HEK293 (cell line): ENCODE results near the gene CKMT2.

Source experiments
- TCF7L2 ChIP-seq: IDR thresholded peaks from 2 replicates; pipeline ENCODE4 v1.6.1; 2011; ENCODE audit warnings: low read depth, mild to moderate bottlenecking, inconsistent platforms, low read length, moderate library complexity, borderline replicate concordance
- TRIM28 ChIP-seq: IDR thresholded peaks from 2 replicates; pipeline ENCODE4 v1.6.1; 2011; ENCODE audit warnings: low read length, control low read depth, borderline replicate concordance
- ZBTB21 ChIP-seq: fragments of 450-650 bp; formaldehyde crosslinking; IDR thresholded peaks from 2 replicates; pipeline ENCODE4 v1.5.1; 2017; ENCODE audit warnings: missing biosample characterization, missing genetic modification characterization
- ZEB2 ChIP-seq: fragments of 450-650 bp; formaldehyde crosslinking; IDR thresholded peaks from 2 replicates; pipeline ENCODE4 v1.5.1; 2016; ENCODE audit warnings: missing biosample characterization, missing genetic modification characterization
- ZNF140 ChIP-seq: fragments of 450-650 bp; formaldehyde crosslinking; IDR thresholded peaks from 2 replicates; pipeline ENCODE4 v1.5.1; 2016; ENCODE audit warnings: missing biosample characterization, missing genetic modification characterization
- ZNF169 ChIP-seq: fragments of 450-650 bp; formaldehyde crosslinking; IDR thresholded peaks from 2 replicates; pipeline ENCODE4 v1.5.1; 2016; ENCODE audit warnings: missing biosample characterization, missing genetic modification characterization
- ZNF292 ChIP-seq: fragments of 450-650 bp; formaldehyde crosslinking; IDR thresholded peaks from 2 replicates; pipeline ENCODE4 v1.5.1; 2016; ENCODE audit warnings: low read depth, missing biosample characterization, missing genetic modification characterization, borderline replicate concordance
- TF ChIP-seq, protein P1 (sequence below): fragments of 450-650 bp; formaldehyde crosslinking; IDR thresholded peaks from 2 replicates; pipeline ENCODE4 v1.5.1; 2016; ENCODE audit warnings: missing biosample characterization, missing genetic modification characterization
- TF ChIP-seq, protein P2 (sequence below): fragments of 450-650 bp; formaldehyde crosslinking; conservative IDR thresholded peaks from 2 replicates; pipeline ENCODE4 v1.5.1; 2016; ENCODE audit warnings: low read depth, missing biosample characterization, missing genetic modification characterization
- TF ChIP-seq, protein P3 (sequence below): fragments of 450-650 bp; formaldehyde crosslinking; IDR thresholded peaks from 2 replicates; pipeline ENCODE4 v1.5.1; 2016; ENCODE audit warnings: missing biosample characterization, missing genetic modification characterization

DNA sequence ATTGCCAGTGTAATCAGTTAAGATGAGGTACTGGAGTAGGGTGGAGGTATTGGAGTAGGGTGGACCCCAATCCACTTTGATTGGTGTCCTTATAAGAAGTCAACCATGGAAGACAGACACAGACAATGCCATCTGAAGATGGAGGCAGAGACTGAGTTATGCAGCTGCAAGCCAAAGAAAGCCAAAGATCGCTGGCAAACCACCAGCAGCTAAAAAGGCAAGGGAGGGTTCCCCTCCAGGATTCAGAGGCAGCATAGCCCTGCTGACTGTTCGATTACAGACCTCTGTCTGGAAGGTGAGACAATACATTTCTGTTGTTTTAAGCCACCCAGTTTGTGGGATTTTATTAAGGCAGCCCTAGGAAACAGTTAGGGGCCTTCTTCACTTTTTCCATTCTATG, 30.5 kb upstream of the CKMT2 start:
- TF ChIP-seq, protein P1, sequence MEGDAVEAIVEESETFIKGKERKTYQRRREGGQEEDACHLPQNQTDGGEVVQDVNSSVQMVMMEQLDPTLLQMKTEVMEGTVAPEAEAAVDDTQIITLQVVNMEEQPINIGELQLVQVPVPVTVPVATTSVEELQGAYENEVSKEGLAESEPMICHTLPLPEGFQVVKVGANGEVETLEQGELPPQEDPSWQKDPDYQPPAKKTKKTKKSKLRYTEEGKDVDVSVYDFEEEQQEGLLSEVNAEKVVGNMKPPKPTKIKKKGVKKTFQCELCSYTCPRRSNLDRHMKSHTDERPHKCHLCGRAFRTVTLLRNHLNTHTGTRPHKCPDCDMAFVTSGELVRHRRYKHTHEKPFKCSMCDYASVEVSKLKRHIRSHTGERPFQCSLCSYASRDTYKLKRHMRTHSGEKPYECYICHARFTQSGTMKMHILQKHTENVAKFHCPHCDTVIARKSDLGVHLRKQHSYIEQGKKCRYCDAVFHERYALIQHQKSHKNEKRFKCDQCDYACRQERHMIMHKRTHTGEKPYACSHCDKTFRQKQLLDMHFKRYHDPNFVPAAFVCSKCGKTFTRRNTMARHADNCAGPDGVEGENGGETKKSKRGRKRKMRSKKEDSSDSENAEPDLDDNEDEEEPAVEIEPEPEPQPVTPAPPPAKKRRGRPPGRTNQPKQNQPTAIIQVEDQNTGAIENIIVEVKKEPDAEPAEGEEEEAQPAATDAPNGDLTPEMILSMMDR: no peak
- no peak for TF ChIP-seq TCF7L2
- no peak for TF ChIP-seq ZBTB21 (tag by site-specific recombination)
- TF ChIP-seq, protein P2, sequence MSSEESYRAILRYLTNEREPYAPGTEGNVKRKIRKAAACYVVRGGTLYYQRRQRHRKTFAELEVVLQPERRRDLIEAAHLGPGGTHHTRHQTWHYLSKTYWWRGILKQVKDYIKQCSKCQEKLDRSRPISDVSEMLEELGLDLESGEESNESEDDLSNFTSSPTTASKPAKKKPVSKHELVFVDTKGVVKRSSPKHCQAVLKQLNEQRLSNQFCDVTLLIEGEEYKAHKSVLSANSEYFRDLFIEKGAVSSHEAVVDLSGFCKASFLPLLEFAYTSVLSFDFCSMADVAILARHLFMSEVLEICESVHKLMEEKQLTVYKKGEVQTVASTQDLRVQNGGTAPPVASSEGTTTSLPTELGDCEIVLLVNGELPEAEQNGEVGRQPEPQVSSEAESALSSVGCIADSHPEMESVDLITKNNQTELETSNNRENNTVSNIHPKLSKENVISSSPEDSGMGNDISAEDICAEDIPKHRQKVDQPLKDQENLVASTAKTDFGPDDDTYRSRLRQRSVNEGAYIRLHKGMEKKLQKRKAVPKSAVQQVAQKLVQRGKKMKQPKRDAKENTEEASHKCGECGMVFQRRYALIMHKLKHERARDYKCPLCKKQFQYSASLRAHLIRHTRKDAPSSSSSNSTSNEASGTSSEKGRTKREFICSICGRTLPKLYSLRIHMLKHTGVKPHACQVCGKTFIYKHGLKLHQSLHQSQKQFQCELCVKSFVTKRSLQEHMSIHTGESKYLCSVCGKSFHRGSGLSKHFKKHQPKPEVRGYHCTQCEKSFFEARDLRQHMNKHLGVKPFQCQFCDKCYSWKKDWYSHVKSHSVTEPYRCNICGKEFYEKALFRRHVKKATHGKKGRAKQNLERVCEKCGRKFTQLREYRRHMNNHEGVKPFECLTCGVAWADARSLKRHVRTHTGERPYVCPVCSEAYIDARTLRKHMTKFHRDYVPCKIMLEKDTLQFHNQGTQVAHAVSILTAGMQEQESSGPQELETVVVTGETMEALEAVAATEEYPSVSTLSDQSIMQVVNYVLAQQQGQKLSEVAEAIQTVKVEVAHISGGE: no peak
- TF ChIP-seq TRIM28: no peak
- no peak for TF ChIP-seq ZNF169 (tag by site-specific recombination)
- TF ChIP-seq ZNF292 (tag by site-specific recombination): no peak
- no peak for TF ChIP-seq ZEB2 (tag by site-specific recombination)
- no peak for TF ChIP-seq ZNF140 (tag by site-specific recombination)
- TF ChIP-seq, protein P3, sequence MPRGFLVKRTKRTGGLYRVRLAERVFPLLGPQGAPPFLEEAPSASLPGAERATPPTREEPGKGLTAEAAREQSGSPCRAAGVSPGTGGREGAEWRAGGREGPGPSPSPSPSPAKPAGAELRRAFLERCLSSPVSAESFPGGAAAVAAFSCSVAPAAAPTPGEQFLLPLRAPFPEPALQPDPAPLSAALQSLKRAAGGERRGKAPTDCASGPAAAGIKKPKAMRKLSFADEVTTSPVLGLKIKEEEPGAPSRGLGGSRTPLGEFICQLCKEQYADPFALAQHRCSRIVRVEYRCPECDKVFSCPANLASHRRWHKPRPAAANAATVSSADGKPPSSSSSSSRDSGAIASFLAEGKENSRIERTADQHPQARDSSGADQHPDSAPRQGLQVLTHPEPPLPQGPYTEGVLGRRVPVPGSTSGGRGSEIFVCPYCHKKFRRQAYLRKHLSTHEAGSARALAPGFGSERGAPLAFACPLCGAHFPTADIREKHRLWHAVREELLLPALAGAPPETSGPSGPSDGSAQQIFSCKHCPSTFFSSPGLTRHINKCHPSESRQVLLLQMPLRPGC (tag by site-specific recombination): no peak
